Mesodermal cell (in vitro differentiated cells): Measurements from ENCODE around the gene MFAP2.

Experiments used
- H3K27ac ChIP-seq: 2 replicates; pipeline ENCODE4 v1.7.0; 2013; ENCODE audit warnings: mild to moderate bottlenecking, low read depth, low read length, moderate library complexity; ENCODE audit not compliant: severe bottlenecking
- H3K36me3 ChIP-seq: 2 replicates; pipeline ENCODE4 v1.7.1; 2013; ENCODE audit warnings: mild to moderate bottlenecking, low read length, moderate library complexity; ENCODE audit not compliant: control insufficient read depth, insufficient read depth
- H3K4me1 ChIP-seq: one replicate; pipeline ENCODE4 v1.7.1; 2013; ENCODE audit warnings: mild to moderate bottlenecking, low read length; ENCODE audit not compliant: insufficient read depth, control insufficient read depth, poor library complexity, severe bottlenecking
- H3K4me3 ChIP-seq: 2 replicates; pipeline ENCODE4 v1.7.0; 2013; ENCODE audit warnings: low read length, control low read depth, mild to moderate bottlenecking; ENCODE audit not compliant: insufficient read depth, poor library complexity, severe bottlenecking; ENCODE audit errors: extremely low read depth
- H3K9me3 ChIP-seq: 2 replicates; pipeline ENCODE4 v1.7.1; 2013; ENCODE audit warnings: mild to moderate bottlenecking, low read length, moderate library complexity; ENCODE audit not compliant: control insufficient read depth
- WGBS, 2 experiments: methylation state at CpG; one replicate each; pipeline ENCODE4 v1.1.5; 2013; ENCODE audit warnings: missing lambda C conversion rate in 2 of 2; ENCODE audit not compliant: insufficient coverage in 2 of 2; 5-methylcytosine and 5-hydroxymethylcytosine counted together

Gene MFAP2

GRCh38 chr1:16979475-16980327 is 719 bp downstream of the MFAP2 start:
- WGBS, 2 experiments, result 1 to 7% methylated on average over 12 of the region's 44 CpGs
- H3K36me3 ChIP-seq, result peaks cover 26% of the 10 kb centered on the region
- peak overlapping the region; percentile 72 for H3K4me3 ChIP-seq
- H3K27ac ChIP-seq, result peak overlapping the region; percentile 71
- no peaks in the 10 kb centered on the region for H3K9me3 ChIP-seq
- H3K4me1 ChIP-seq, result peaks cover 19% of the 10 kb centered on the region

GRCh38 chr1:16978567-16979474 is 1.6 kb downstream of the MFAP2 start:
- Histone ChIP-seq H3K4me3 (peak overlapping the region; percentile 72), H3K9me3 (no peaks in the 10 kb centered on the region), H3K4me1 (peaks cover 19% of the 10 kb centered on the region), H3K27ac (no peak overlapping the region), H3K36me3 (peaks cover 26% of the 10 kb centered on the region)
- 60 to 62% methylated on average over 15 to 19 of the region's 20 CpGs for WGBS, 2 experiments

- H3K27ac ChIP-seq, result no peak overlapping the region
- H3K36me3 ChIP-seq, result peaks cover 30% of the 10 kb centered on the region
- 89 to 100% methylated on average over 2 to 3 of the region's 4 CpGs for WGBS, 2 experiments
- H3K4me3 ChIP-seq, result no peak overlapping the region
- peaks cover 19% of the 10 kb centered on the region for H3K4me1 ChIP-seq
- no peaks in the 10 kb centered on the region for H3K9me3 ChIP-seq
Observed at GRCh38 chr1:16978139-16978538, 2.3 kb downstream of the MFAP2 start.

GRCh38 chr1:16977377-16977776 is 3.0 kb downstream of the MFAP2 start:
- H3K4me1 ChIP-seq, result peaks cover 19% of the 10 kb centered on the region
- H3K4me3 ChIP-seq, result no peak overlapping the region
- peaks cover 33% of the 10 kb centered on the region for H3K36me3 ChIP-seq
- H3K27ac ChIP-seq, result no peak overlapping the region
- H3K9me3 ChIP-seq, result no peaks in the 10 kb centered on the region
- WGBS, 2 experiments, result 92 to 94% methylated on average over 5 of the region's 5 CpGs

- no peaks in the 10 kb centered on the region for H3K9me3 ChIP-seq
- peaks cover 20% of the 10 kb centered on the region for H3K4me1 ChIP-seq
- no peak overlapping the region for H3K4me3 ChIP-seq
- peaks cover 33% of the 10 kb centered on the region for H3K36me3 ChIP-seq
- H3K27ac ChIP-seq, result no peak overlapping the region
- 85 to 89% methylated on average over 16 of the region's 16 CpGs for WGBS, 2 experiments
Observed at GRCh38 chr1:16976966-16977365, 3.5 kb downstream of the MFAP2 start.

DNA sequence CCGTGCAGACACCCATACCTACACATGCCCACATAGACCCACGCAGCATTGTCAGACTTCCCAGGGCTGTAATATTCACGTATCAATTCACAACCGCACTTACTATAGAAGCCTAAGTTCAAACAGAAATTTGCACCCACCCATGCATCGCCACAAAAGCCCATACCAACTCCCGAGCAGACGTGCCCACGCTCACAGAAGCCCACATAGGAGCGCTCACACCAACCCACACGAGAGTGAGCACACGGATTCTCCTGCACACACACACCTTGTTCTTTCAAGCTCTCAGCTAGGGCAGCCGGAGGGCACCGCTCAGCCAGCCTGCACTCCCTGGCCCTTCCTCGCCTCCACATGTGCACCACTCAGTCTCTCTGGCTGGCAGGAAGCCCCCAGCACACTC is 4.6 kb downstream of the MFAP2 start:
- no peak overlapping the region for H3K4me3 ChIP-seq
- no peak overlapping the region for H3K27ac ChIP-seq
- H3K4me1 ChIP-seq, result peaks cover 19% of the 10 kb centered on the region
- whole genome bisulfite sequencing, 2 experiments, result 94 to 99% methylated on average over 12 to 13 of the region's 14 CpGs
- peaks cover 33% of the 10 kb centered on the region for H3K36me3 ChIP-seq
- no peaks in the 10 kb centered on the region for H3K9me3 ChIP-seq

- Histone ChIP-seq H3K36me3 (peaks cover 33% of the 10 kb centered on the region), H3K4me3 (no peak overlapping the region), H3K9me3 (no peaks in the 10 kb centered on the region), H3K27ac (no peak overlapping the region), H3K4me1 (peaks cover 16% of the 10 kb centered on the region)
- 93 to 95% methylated on average over 9 to 14 of the region's 14 CpGs for WGBS, 2 experiments
Observed at GRCh38 chr1:16975211-16975610, 5.2 kb downstream of the MFAP2 start.

- 91 to 96% methylated on average over 8 to 9 of the region's 9 CpGs for WGBS, 2 experiments
- peaks cover 6% of the 10 kb centered on the region for H3K4me1 ChIP-seq
- H3K27ac ChIP-seq, result peak overlapping the region; percentile 6
- peaks cover 36% of the 10 kb centered on the region for H3K36me3 ChIP-seq
- no peak overlapping the region for H3K4me3 ChIP-seq
- H3K9me3 ChIP-seq, result no peaks in the 10 kb centered on the region
Observed at GRCh38 chr1:16973215-16973614, 7.2 kb downstream of the MFAP2 start.

GRCh38 chr1:16972189-16972895 is 8.1 kb downstream of the MFAP2 start:
- Histone ChIP-seq H3K9me3 (no peaks in the 10 kb centered on the region), H3K36me3 (peaks cover 42% of the 10 kb centered on the region), H3K4me1 (peaks cover 6% of the 10 kb centered on the region), H3K27ac (peak overlapping the region; percentile 36), H3K4me3 (no peak overlapping the region)
- WGBS, 2 experiments, result 84 to 87% methylated on average over 4 to 6 of the region's 11 CpGs
